ENCODE results near the gene MARCHF9. TPM values are rescaled to one million over a fixed set of nuclear protein-coding genes. Genes with fewer than 3 reads are reported as not detected.

The MARCHF9 gene
- total RNA-seq, 1 donor from 2014 or later: 13.8 TPM

DNA sequence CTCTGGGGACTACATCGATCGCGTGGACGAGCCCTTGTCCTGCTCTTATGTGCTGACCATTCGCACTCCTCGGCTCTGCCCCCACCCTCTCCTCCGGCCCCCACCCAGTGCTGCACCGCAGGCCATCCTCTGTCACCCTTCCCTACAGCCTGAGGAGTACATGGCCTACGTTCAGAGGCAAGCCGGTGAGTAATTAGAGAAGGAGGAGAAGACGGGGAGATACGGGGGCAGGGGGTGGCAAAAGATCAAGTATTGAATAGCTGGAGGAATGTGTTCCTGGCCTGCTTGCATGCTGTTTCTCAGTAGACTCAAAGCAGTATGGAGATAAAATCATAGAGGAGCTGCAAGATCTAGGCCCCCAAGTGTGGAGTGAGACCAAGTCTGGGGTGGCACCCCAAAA, 39.1 kb upstream of the MARCHF9 start:
- H3K27ac ChIP-seq (replicated peaks): no peak overlapping the region
- TF ChIP-seq, protein P1, sequence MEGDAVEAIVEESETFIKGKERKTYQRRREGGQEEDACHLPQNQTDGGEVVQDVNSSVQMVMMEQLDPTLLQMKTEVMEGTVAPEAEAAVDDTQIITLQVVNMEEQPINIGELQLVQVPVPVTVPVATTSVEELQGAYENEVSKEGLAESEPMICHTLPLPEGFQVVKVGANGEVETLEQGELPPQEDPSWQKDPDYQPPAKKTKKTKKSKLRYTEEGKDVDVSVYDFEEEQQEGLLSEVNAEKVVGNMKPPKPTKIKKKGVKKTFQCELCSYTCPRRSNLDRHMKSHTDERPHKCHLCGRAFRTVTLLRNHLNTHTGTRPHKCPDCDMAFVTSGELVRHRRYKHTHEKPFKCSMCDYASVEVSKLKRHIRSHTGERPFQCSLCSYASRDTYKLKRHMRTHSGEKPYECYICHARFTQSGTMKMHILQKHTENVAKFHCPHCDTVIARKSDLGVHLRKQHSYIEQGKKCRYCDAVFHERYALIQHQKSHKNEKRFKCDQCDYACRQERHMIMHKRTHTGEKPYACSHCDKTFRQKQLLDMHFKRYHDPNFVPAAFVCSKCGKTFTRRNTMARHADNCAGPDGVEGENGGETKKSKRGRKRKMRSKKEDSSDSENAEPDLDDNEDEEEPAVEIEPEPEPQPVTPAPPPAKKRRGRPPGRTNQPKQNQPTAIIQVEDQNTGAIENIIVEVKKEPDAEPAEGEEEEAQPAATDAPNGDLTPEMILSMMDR (IDR thresholded peaks at IDR 0.05; ENCODE audit: borderline replicate concordance): no peak
- intact Hi-C loops (cut with micrococcal nuclease): no loop called here
- no peaks in the 10 kb centered on the region for H3K4me1 ChIP-seq
- H3K27me3 ChIP-seq (ENCODE audit: low read depth): no peaks in the 10 kb centered on the region
- H3K36me3 ChIP-seq: peaks cover 73% of the 10 kb centered on the region
- H3K4me3 ChIP-seq: no peak overlapping the region
- DNase-seq: no peak
- no peaks in the 10 kb centered on the region for H3K9me3 ChIP-seq (replicated peaks)

DNA sequence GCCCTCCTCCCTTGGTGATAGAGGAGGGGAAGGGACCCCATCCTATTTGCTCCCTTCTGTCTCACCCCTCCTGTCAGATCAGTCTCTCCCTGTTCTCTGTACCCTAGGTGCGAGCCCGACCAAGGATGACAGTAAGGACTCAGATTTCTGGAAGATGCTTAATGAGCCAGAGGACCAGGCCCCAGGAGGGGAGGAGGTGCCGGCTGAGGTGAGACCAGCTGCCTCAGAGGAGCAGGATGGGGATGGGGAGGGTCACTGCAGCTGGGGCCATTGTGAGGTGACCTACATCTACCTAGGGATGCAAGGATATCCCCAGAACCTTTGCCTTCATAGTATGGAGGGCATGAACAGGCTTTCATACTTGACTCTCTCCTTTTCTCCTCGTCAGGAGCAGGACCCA, 38.6 kb upstream of the MARCHF9 start:
- peaks cover 78% of the 10 kb centered on the region for H3K36me3 ChIP-seq
- no peak for DNase-seq
- H3K9me3 ChIP-seq (replicated peaks): no peaks in the 10 kb centered on the region
- H3K27ac ChIP-seq (replicated peaks): no peak overlapping the region
- no peaks in the 10 kb centered on the region for H3K27me3 ChIP-seq (ENCODE audit: low read depth)
- no peaks in the 10 kb centered on the region for H3K4me1 ChIP-seq
- H3K4me3 ChIP-seq: no peak overlapping the region
- TF ChIP-seq, protein P1 (IDR thresholded peaks at IDR 0.05; ENCODE audit: borderline replicate concordance): no peak
- intact Hi-C loops (cut with micrococcal nuclease): no loop called here

DNA sequence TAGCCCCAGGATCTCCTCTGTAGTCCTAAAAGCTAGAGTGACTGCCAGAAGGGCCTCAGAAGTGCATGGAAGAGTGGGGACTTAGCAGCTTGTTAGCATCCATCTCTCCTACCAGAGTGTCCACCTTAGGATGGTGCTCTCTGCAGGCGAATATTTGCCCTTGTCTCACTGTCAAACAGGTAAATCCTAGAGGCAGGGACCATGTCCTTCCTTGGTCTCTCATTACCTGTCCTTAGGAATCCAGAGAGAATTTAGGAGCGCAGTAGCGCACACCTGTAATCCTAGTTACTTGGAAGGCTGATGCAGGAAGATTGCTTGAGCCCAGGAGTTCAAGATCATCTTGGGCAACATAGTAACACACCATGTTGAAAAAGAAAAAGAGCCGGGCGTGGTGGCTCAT, 37.8 kb upstream of the MARCHF9 start:
- Histone ChIP-seq H3K27me3 (ENCODE audit: low read depth) (no peaks in the 10 kb centered on the region), H3K4me1 (no peaks in the 10 kb centered on the region), H3K27ac (replicated peaks) (no peak overlapping the region), H3K9me3 (replicated peaks) (no peaks in the 10 kb centered on the region), H3K4me3 (no peak overlapping the region), H3K36me3 (peaks cover 75% of the 10 kb centered on the region)
- intact Hi-C loops (cut with micrococcal nuclease): no loop called here
- TF ChIP-seq, protein P1 (IDR thresholded peaks at IDR 0.05; ENCODE audit: borderline replicate concordance): no peak
- no peak for DNase-seq

DNA sequence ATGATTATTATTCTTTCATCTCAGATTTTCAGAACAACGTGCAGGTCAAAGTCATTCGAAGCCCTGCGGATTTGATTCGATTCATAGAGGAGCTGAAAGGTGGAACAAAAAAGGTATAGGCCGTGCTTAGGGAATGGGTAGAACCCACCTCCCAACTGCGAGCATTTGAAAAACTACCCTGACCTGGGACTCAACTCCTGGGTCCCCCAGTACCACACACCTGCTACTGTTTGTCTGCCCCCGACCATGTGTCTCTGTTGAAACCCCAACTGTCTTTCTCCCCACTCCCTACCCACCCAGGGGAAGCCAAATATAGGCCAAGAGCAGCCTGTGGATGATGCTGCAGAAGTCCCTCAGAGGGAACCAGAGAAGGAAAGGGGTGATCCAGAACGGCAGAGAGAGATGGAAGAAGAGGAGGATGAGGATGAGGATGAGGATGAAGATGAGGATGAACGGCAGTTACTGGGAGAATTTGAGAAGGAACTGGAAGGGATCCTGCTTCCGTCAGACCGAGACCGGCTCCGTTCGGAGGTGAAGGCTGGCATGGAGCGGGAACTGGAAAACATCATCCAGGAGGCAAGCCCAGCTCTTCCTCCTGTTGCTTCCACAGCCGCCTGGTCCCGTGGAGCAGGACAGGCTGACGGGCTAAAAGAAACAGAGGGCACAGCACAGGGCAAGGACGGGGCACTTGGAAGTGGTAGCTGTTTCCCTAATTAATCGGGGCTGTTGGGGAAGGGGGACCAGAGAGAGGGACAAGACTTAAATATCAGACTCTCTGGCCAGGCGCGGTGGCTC, 36.9 kb upstream of the MARCHF9 start:
- H3K4me1 ChIP-seq: no peaks in the 10 kb centered on the region
- intact Hi-C loops (cut with micrococcal nuclease): no loop called here
- no peaks in the 10 kb centered on the region for H3K9me3 ChIP-seq (replicated peaks)
- TF ChIP-seq, protein P1 (IDR thresholded peaks at IDR 0.05; ENCODE audit: borderline replicate concordance): no peak
- peaks cover 69% of the 10 kb centered on the region for H3K36me3 ChIP-seq
- H3K27ac ChIP-seq (replicated peaks): no peak overlapping the region
- H3K27me3 ChIP-seq (ENCODE audit: low read depth): no peaks in the 10 kb centered on the region
- DNase-seq: no peak
- H3K4me3 ChIP-seq: no peak overlapping the region

DNA sequence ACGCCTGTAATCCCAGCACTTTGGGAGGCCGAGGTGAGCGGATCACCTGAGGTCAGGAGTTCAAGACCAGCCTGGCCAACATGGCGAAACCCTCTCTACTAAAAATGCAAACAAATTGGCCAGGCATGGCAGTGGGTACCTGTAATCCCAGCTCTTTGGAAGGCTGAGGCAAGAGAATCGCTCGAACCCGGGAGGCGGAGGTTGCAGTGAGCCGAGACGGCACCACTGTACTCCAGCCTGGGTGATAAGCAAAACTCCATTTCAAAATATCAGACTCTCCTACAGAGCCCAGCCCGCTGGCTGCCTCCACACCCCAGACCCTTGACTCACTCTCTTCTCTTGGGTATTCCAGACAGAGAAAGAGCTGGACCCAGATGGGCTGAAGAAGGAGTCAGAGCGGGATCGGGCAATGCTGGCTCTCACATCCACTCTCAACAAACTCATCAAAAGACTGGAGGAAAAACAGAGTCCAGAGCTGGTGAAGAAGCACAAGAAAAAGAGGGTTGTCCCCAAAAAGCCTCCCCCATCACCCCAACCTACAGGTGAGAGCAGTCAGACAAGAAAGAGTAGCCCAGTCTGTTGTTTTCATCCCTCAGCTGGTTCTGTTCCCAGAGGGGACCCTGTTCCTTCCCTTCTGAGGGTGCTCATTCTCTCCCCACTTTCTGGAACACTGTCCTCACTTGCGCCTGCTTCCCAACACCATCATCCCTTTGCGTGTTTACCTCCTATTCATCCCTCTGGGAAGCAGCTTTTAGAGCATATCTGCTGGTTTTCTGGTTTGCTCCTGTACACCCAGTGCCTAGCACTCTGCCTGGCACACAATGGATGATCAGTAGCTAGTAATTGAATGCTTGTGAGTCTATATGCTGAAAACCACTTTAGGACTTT, 36.0 kb upstream of the MARCHF9 start:
- Histone ChIP-seq H3K27me3 (ENCODE audit: low read depth) (peaks cover under 1% of the 10 kb centered on the region), H3K27ac (replicated peaks) (no peak overlapping the region), H3K4me1 (no peaks in the 10 kb centered on the region), H3K4me3 (no peak overlapping the region), H3K36me3 (peaks cover 69% of the 10 kb centered on the region), H3K9me3 (replicated peaks) (no peaks in the 10 kb centered on the region)
- TF ChIP-seq, protein P1 (IDR thresholded peaks at IDR 0.05; ENCODE audit: borderline replicate concordance): no peak
- no peak for DNase-seq
- intact Hi-C loops (cut with micrococcal nuclease): no loop called here
